GM12891 (cell line): Measurements from ENCODE around the gene SIRT3.

Source experiments
- PAX5 ChIP-seq: IDR thresholded peaks from 2 replicates; pipeline ENCODE4 v1.6.1; 2011; ENCODE audit warnings: low read length, moderate library complexity, mild to moderate bottlenecking; ENCODE audit not compliant: insufficient read depth, severe bottlenecking
- POLR2A ChIP-seq: IDR thresholded peaks from 2 replicates; pipeline ENCODE4 v1.6.1; 2011; ENCODE audit warnings: low read depth, low read length, control low read depth
- POLR2AphosphoS5 ChIP-seq: IDR thresholded peaks from 2 replicates; pipeline ENCODE4 v1.6.1; 2011; ENCODE audit warnings: low read depth, low read length, control low read depth
- SPI1 ChIP-seq: IDR thresholded peaks from 2 replicates; pipeline ENCODE4 v1.6.1; 2011; ENCODE audit warnings: low read depth, low read length, control low read depth
- TAF1 ChIP-seq: IDR thresholded peaks from 2 replicates; pipeline ENCODE4 v1.6.1; 2011; ENCODE audit warnings: low read depth, low read length, control low read depth

GRCh38 chr11:210122-210802, 25.9 kb downstream of the SIRT3 start:
- no peak for TF ChIP-seq POLR2A
- no peak for TF ChIP-seq POLR2AphosphoS5
- TF ChIP-seq TAF1: no peak
- TF ChIP-seq PAX5: no peak
- no peak for TF ChIP-seq SPI1
